Measurements from ENCODE around the gene EPS15. TPM values are rescaled to one million over a fixed set of nuclear protein-coding genes. Genes with fewer than 3 reads are reported as not detected.

Gene EPS15
- total and polyA plus RNA-seq, 2 of the 8 experiments (the other 6 are each of a cell fraction or from before 2014, with no cell fraction given): 15.9 to 57.2 TPM

- Histone ChIP-seq H4K91ac (replicated peaks; ENCODE audit: insufficient read length, low read length) (no peak overlapping the region), H4K5ac (ENCODE audit: insufficient read length, low read depth, low read length) (no peak overlapping the region), H3K23ac (ENCODE audit: insufficient read length) (no peak overlapping the region), H2BK120ac (replicated peaks; ENCODE audit: low read depth, low read length) (no peak overlapping the region), H2BK12ac (ENCODE audit: low read depth, low read length) (no peak overlapping the region), H3K14ac (ENCODE audit: insufficient read length) (no peak overlapping the region), H3K4me1 (replicated peaks in 1 of 4; ENCODE audit: control insufficient read depth in 3 of 4, insufficient read depth in 4 of 4, low read length in 3 of 4) (no peaks in the 10 kb centered on the region), H4K20me1 (replicated peaks in 1 of 2; ENCODE audit: control insufficient read depth in 1 of 2, insufficient read depth in 2 of 2, low read length in 2 of 2) (no peaks in the 10 kb centered on the region), H2BK5ac (ENCODE audit: low read depth, low read length) (no peak overlapping the region), H3K23me2 (ENCODE audit: low read depth, low read length) (no peaks in the 10 kb centered on the region), H3K9ac (replicated peaks in 1 of 4; ENCODE audit: extremely low read depth in 1 of 4, low read depth in 3 of 4, low read length in 3 of 4) (no peak overlapping the region), H2BK15ac (ENCODE audit: low read length) (no peak overlapping the region), H3K56ac (replicated peaks; ENCODE audit: insufficient read length, low read depth, low read length) (no peak overlapping the region), H3K4ac (replicated peaks; ENCODE audit: insufficient read length, low read depth, low read length) (no peak overlapping the region), H3K27ac (ENCODE audit: low read depth, low read length) (no peak overlapping the region), H3K27me3 (replicated peaks in 1 of 4; ENCODE audit: control insufficient read depth in 3 of 4, extremely low read depth in 1 of 4, insufficient read depth in 3 of 4, low read length in 3 of 4) (peaks cover 0 to 1% (median 0%) of the 10 kb centered on the region in 4 experiments; a peak in 1 of 7 replicates), H3K36me3 (ENCODE audit: control insufficient read depth in 2 of 4, insufficient read depth in 4 of 4, low read length in 3 of 4) (peaks cover 0 to 7% (median 2%) of the 10 kb centered on the region in 4 experiments; a peak in 2 of 8 replicates), H3K79me2 (ENCODE audit: control insufficient read depth in 1 of 2, insufficient read depth in 2 of 2, low read length in 2 of 2) (no peaks in the 10 kb centered on the region), H2BK20ac (ENCODE audit: low read length) (no peak overlapping the region), H3K79me1 (ENCODE audit: low read depth, low read length) (no peaks in the 10 kb centered on the region), H4K8ac (ENCODE audit: extremely low read depth, insufficient read depth, low read length) (no peak overlapping the region), H3K4me3 (ENCODE audit: extremely low read depth in 1 of 4, insufficient read depth in 2 of 4, low read depth in 3 of 4, low read length in 4 of 4) (no peak overlapping the region), H2AK5ac (ENCODE audit: low read depth, low read length) (no peak overlapping the region), H3K4me2 (ENCODE audit: insufficient read depth in 1 of 2, low read depth in 2 of 2, low read length in 2 of 2) (no peak overlapping the region), H2AFZ (ENCODE audit: low read length) (no peak overlapping the region), H3K9me3 (ENCODE audit: insufficient read depth in 2 of 2, low read depth in 1 of 2, low read length in 1 of 2) (no peaks in the 10 kb centered on the region), H3K18ac (ENCODE audit: extremely low read depth, low read length) (no peak overlapping the region)
- ChIA-PET POLR2A (ENCODE audit: partially characterized antibody) (no interaction called here), CTCF (ENCODE audit: partially characterized antibody) (interaction anchor here (0.8 kb wide), 1 partner anchor 21 kb away, joined by 3 read pairs; no protein-coding TSS in a partner anchor)
- WGBS, 2 experiments (ENCODE audit: extremely low coverage in 1 of 2, insufficient coverage in 1 of 2, insufficient read length in 1 of 2, insufficient replicate concordance in 2 of 2, low coverage in 1 of 2, low lambda C conversion rate in 2 of 2, missing lambda C conversion rate in 1 of 2): 96% methylated on average over 1 of the region's 1 CpG; no CpG with 5 or more reads in 1 of the 2 experiments
- DNase-seq (ENCODE audit: low read depth in 1 of 2, low spot score in 2 of 2) (no peak), FAIRE-seq (no peak)
- TF ChIP-seq BCL11A (IDR thresholded peaks at IDR 0.05; ENCODE audit: low read depth in 2 of 2, low read length in 2 of 2): no peak
- TF ChIP-seq PHF8 (conservative IDR thresholded peaks at IDR 0.05; ENCODE audit: low read depth, low read length): no peak
- no peak for TF ChIP-seq SP4 (IDR thresholded peaks at IDR 0.05; ENCODE audit: low read length)
- no peak for TF ChIP-seq SAP30 (IDR thresholded peaks at IDR 0.05; ENCODE audit: insufficient read depth, insufficient replicate concordance, low read length)
- TF ChIP-seq RXRA (IDR thresholded peaks at IDR 0.05; ENCODE audit: insufficient read depth, low read depth, low read length): no peak
- no peak for TF ChIP-seq CBX8 (IDR thresholded peaks at IDR 0.05; ENCODE audit: borderline replicate concordance, low read depth, low read length)
- TF ChIP-seq HDAC2 (IDR thresholded peaks at IDR 0.05; ENCODE audit: borderline replicate concordance in 1 of 2, low read depth in 2 of 2, low read length in 2 of 2): no peak
- no peak for TF ChIP-seq JUN (IDR thresholded peaks at IDR 0.05; ENCODE audit: low read depth, low read length)
- no peak for TF ChIP-seq GABPA (IDR thresholded peaks at IDR 0.05; ENCODE audit: borderline replicate concordance, insufficient read depth, low read length)
- no peak for TF ChIP-seq EP300 (IDR thresholded peaks at IDR 0.05; ENCODE audit: borderline replicate concordance in 1 of 2, low read depth in 2 of 2, low read length in 2 of 2)
- TF ChIP-seq CEBPB (IDR thresholded peaks at IDR 0.05; ENCODE audit: low read depth, low read length): no peak
- TF ChIP-seq KDM1A (IDR thresholded peaks at IDR 0.05; ENCODE audit: borderline replicate concordance, low read length): no peak
- TF ChIP-seq BACH1 (IDR thresholded peaks at IDR 0.05; ENCODE audit: low read length): no peak
Measured at GRCh38 chr1:51442616-51443015, 76.5 kb downstream of the EPS15 start.

All from H1 (cell line).